NOMO-1 treated with DMSO at 0.1 percent for 48 hours (cell line): Measurements from ENCODE around the gene ATP6V0A4.
"Not testable (repeated sequence)": the region's sequence is repeated elsewhere in the genome, so short reads cannot be mapped to it uniquely, and the experiment has no call there.

Experiments used
- DNase-seq: peaks from one replicate; lab custom pipeline; 2025; ENCODE audit not compliant: unreplicated experiment; lab: John Stamatoyannopoulos, UW

Gene ATP6V0A4

GRCh38 chr7:138804618-138805017 lies 6.6 kb upstream of the ATP6V0A4 start:
- DNase-seq = no peak

DNA sequence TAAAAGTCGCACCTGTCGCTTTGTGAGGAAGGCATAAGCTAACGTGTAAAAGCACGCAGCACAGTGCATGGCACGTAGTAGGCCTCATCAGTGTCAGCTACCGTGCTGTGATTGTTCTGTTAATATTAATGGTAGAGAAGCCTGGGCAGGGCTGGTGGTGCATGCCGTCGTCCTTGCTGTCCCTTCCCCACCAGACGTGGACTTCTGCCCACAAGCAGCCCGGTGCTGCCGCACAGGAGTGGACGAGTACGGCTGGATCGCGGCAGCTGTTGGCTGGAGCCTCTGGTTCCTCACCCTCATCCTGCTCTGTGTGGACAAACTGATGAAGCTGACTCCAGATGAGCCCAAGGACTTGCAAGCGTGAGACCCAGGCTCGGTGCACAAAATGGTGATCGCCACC lies 4.7 kb upstream of the ATP6V0A4 start:
- DNase-seq = no peak

- DNase-seq = no peak
Observed at GRCh38 chr7:138801256-138801655, 3.3 kb upstream of the ATP6V0A4 start.

DNA sequence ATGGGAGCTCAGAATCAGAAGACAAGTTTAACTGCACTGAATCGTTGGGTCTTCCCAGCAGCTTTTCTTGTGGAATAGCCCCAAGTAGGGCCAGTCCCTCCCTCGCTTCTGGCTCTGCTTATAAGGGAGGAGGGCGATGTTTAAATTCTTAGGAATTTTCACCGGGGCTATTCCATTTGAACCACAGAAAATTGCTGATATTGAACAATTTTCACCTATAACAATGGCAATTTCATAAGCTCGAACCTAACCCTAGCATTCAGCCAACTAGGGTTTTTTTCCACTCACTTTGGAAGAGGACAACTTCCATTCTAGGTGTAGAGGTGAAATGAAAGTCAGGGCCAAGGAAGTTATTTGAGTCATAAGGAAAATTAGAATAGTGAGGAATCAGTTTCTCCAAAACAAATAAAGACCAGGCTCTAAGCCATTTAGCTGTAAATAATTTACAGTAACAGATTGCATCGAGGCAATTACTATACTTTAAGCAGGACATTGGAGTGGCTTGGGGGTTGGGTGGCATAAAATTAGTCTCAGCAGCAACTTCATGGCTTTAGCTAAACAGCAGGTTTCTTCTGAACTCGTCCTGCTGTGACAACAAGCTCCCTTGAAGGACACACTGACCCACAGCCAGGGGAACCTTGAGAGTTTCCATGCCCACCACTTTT lies 1.5 kb upstream of the ATP6V0A4 start:
- no peak for DNase-seq

GRCh38 chr7:138798836-138799235 lies 840 bp upstream of the ATP6V0A4 start:
- no peak for DNase-seq

GRCh38 chr7:138797046-138797445 lies 950 bp downstream of the ATP6V0A4 start:
- DNase-seq = not testable (repeated sequence)

DNA sequence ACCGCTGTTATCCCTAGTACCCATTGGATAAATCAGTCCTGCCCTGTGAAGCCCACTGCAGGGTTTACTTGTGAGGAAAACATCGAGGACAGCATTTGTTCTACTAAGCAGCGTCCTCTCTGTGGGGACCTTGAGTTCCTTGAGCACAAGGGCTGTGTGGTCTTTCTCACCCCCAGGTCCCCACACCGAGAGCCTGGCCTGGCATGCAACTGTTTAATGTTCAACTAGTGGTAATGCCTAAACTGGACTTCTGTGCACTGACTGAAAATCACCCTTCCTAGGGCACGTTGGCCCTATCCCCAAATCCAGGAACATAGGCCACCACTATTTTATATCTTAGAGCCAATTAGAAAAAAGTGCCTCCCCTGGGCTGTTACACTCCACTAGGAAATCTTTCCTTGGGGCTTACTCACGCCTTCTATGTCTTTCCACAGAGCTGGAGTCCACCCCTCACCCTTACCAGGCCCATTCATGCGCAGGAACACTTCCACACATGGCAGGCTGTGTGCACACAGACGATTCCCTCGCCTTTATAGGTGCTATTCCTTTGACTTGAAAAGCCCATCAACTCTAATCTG lies 1.9 kb downstream of the ATP6V0A4 start:
- no peak for DNase-seq

DNA sequence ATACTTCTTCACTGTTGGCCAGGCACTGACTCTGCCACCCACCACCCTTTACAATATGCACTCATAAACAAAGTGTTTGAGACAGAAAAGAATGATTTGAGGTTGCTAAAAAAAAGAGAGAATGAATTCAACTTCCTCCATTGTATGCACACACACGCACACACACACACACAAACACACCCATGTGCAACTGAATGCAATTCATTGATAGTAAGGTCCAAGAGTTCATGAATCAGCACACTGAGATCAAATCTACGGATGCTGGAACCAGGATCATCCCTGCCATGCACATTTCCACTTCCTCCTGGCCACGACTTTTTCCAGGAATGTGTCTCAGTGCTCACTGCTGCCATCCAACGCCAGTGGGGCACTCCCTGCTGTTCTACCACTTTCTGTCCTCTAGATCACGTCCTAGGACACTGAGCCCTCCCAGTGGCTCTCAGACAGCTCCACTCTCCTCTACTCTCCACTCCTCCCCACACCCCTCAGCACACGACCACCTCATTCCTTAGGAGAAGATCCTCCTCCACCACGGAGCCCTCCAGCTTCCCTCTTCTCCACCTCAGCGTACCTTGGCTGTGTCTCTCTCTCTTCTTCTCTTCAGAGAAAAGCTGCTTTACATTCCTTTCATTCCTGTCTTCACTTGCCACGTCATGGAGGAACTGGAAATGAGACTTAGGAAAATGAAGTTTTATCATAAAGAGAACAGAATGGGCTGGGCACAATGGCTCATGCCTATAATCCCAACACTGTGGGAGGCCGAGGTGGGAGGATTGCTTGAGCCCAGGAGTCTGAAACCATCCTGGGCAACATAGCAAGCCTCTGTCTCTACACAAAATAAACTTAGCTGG lies 12.2 kb downstream of the ATP6V0A4 start:
- DNase-seq = no peak

- no peak for DNase-seq
Observed at GRCh38 chr7:138784692-138785091, 13.3 kb downstream of the ATP6V0A4 start.

GRCh38 chr7:138781004-138781403 lies 17.0 kb downstream of the ATP6V0A4 start:
- no peak for DNase-seq

- DNase-seq = no peak
Observed at GRCh38 chr7:138776166-138776833, 21.7 kb downstream of the ATP6V0A4 start.

GRCh38 chr7:138773817-138774216 lies 24.2 kb downstream of the ATP6V0A4 start:
- no peak for DNase-seq

- DNase-seq = no peak
Observed at GRCh38 chr7:138773176-138773575, 24.8 kb downstream of the ATP6V0A4 start.

DNA sequence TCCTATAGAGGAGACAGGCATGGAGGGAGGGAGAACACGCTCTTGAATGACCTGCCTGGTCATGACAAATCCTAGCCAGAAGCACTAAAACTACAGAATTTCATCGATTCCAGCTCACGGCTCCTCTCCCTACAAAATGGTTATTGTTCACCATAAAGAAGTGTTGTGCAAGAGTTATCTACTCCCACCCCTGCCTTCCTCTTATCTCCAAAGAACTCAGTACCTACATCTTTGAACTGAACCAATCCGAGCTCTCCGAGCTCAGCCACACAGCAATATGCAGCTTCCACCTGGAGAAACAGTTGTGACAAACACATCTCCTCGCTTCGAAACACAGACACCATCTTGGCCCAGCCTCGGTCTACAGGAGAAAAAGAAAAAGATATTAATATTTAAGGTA lies 27.1 kb downstream of the ATP6V0A4 start:
- DNase-seq = no peak

GRCh38 chr7:138768241-138768640 lies 29.8 kb downstream of the ATP6V0A4 start:
- DNase-seq = no peak

GRCh38 chr7:138756591-138757242 lies 41.3 kb downstream of the ATP6V0A4 start:
- DNase-seq = no peak

DNA sequence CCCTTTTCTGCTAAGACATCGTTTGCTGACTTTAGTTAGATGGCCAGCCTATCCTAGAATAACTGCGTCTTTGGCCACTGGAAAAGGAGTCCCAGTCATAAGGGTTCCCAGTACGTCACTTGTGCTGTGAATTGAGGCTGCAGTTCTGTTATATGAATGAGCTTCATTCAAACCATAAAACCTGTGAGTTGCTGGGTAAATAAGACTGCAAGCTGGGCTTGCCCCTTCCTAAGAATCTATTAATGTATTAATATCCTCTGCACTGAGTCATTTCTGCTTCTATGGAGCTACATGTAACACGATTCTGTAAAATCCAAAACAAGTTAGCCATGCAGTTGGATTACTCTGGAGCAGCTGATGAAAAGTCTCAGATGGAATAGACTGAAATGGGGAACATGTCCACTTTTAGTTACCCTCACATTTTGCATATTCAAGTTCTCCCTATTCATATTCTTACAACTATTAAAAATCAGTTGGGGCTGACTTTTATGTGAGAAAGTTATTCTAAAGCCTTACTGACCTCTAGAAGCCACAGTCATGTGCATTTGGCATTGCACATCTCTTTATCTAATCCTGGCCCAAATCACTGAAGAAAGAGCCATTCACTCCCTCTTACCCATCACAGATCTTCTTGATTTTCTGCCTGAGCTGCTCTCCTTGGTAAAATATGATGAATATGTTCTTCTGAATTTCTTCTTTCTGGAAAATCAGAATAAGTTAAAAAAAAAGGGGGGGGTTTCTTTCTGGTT lies 42.0 kb downstream of the ATP6V0A4 start:
- DNase-seq = no peak

- no peak for DNase-seq
Observed at GRCh38 chr7:138755331-138755747, 42.7 kb downstream of the ATP6V0A4 start.

DNA sequence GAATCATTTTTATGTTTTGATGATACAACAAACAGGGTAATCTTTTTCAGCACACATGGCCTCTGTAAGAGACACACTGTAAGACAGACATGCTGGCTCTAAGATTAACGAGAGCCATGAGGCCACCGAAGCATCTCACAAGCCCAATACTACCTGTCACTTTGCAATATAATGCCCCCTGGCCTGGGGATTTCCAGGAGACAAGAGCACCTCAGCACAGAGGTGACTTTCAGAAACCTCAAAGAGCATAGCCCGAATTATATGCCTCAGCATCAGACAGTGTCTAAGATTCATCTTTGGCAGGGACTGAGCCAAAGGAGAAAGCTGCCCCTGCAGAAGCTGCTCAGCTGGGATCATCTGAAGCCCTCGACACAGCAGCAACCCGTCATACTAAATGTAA lies 44.4 kb downstream of the ATP6V0A4 start:
- no peak for DNase-seq

DNA sequence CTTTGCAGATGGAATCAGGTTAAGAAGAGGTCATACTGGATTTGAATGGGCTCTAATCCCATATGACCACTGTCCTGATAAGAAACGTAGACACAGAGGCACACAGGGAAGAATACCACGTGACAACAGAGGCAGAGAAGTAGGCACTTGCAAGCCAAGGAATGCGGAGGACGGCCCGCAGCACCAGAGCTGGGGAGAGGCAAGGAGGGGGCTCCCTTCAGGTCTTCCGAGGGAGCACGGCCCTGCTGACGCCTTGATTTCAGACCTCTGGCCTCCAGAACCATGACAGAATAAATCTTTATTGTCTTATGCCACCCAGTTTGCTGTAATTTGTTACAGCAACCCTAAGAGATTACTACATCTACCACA lies 44.9 kb downstream of the ATP6V0A4 start:
- no peak for DNase-seq
